ENCODE measurements around the gene MRPS6. TPM values are rescaled to one million over a fixed set of nuclear protein-coding genes. Genes with fewer than 3 reads are reported as not detected.

Gene MRPS6
- total RNA-seq, 1 donor from 2014 or later, result 129 TPM

DNA sequence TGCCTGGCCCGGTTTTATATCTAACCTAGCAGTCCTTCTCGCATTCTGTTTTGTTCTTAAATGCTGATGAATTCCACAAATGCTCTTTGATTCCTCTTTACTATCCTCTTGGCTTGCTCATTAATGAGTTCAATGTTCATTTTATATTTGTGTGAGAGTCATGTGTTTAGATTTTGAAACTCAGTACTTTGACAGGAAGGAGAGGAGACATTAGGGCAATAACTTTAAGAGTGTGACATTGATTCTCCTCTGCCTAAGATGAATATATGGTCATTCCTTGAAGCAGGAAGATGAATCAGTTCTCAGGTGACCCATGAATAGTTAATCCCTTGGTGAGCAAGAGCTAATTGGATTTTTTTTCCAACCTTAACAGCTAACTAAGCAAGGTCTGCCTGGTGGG lies 84.1 kb downstream of the MRPS6 start:
- H3K36me3 Mint-ChIP-seq, result peaks cover 42% of the 10 kb centered on the region
- peaks cover 25% of the 10 kb centered on the region for H3K9me3 Mint-ChIP-seq
- no peak for TF ChIP-seq CTCF (IDR thresholded peaks at IDR 0.05; ENCODE audit: unreplicated experiment)
- no peak overlapping the region for H3K27ac Mint-ChIP-seq
- H3K27me3 Mint-ChIP-seq (ENCODE audit: low read depth), result no peaks in the 10 kb centered on the region
- no peaks in the 10 kb centered on the region for H3K4me1 Mint-ChIP-seq
- no peak overlapping the region for H3K4me3 Mint-ChIP-seq
- DNase-seq (ENCODE audit: low spot score in 2 of 2, unreplicated experiment in 2 of 2), result no peak

GRCh38 chr21:34158866-34159835 lies 85.8 kb downstream of the MRPS6 start:
- Mint-ChIP-seq H3K27ac (no peak overlapping the region), H3K9me3 (peaks cover 34% of the 10 kb centered on the region), H3K4me1 (no peaks in the 10 kb centered on the region), H3K27me3 (ENCODE audit: low read depth) (no peaks in the 10 kb centered on the region), H3K36me3 (peaks cover 43% of the 10 kb centered on the region), H3K4me3 (no peak overlapping the region)
- TF ChIP-seq CTCF (IDR thresholded peaks at IDR 0.05; ENCODE audit: unreplicated experiment), result no peak
- no peak for DNase-seq (ENCODE audit: low spot score in 2 of 2, unreplicated experiment in 2 of 2)

DNA sequence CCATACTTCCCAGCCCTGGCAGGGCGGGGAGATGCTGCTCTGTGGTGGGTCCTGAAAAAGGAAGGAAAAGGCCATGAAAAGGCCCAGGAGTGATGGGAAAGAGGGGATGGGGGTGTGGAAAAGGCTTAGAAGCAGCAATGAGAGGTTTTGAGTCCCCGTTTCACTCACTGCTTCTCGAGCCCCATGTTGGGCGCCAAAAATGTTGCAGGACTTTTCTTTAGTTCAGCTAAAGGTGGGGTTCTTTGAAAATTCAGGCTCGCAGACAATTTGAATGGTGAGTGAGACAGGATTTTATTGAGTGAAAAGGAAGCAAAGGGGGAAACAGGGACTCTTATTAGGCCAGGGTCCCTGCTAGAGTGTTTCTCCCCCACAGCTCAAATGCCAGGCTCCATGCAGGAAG lies 93.1 kb downstream of the MRPS6 start:
- Mint-ChIP-seq H3K9me3 (peaks cover 68% of the 10 kb centered on the region), H3K4me3 (no peak overlapping the region), H3K4me1 (no peaks in the 10 kb centered on the region), H3K27ac (no peak overlapping the region), H3K27me3 (ENCODE audit: low read depth) (no peaks in the 10 kb centered on the region), H3K36me3 (peaks cover 78% of the 10 kb centered on the region)
- TF ChIP-seq CTCF (IDR thresholded peaks at IDR 0.05; ENCODE audit: unreplicated experiment), result no peak
- DNase-seq (ENCODE audit: low spot score in 2 of 2, unreplicated experiment in 2 of 2), result no peak

GRCh38 chr21:34170886-34171285 lies 97.5 kb downstream of the MRPS6 start:
- H3K36me3 Mint-ChIP-seq, result peaks cover 80% of the 10 kb centered on the region
- no peak overlapping the region for H3K27ac Mint-ChIP-seq
- H3K4me1 Mint-ChIP-seq, result no peaks in the 10 kb centered on the region
- no peaks in the 10 kb centered on the region for H3K27me3 Mint-ChIP-seq (ENCODE audit: low read depth)
- no peak for DNase-seq (ENCODE audit: low spot score in 2 of 2, unreplicated experiment in 2 of 2)
- H3K9me3 Mint-ChIP-seq, result peaks cover 76% of the 10 kb centered on the region
- TF ChIP-seq CTCF (IDR thresholded peaks at IDR 0.05; ENCODE audit: unreplicated experiment), result no peak
- H3K4me3 Mint-ChIP-seq, result no peak overlapping the region

DNA sequence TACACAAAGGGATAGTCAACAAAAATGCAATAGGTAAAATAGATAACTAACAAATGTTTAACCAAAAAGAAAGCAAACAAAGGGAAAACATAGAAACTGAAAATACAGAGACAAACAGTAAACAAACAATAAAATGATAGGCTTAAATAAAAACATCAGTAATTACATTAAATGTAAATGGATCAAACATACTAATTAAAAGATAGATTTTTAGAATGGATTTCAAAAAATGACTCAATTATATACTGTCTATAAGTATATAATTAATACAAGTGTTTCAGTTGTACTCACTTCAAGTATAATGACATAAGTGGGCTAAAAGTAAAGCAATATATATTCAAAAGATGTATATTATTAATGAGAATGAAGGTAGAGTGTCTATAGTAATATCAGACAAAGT lies 101.1 kb downstream of the MRPS6 start:
- no peak for TF ChIP-seq CTCF (IDR thresholded peaks at IDR 0.05; ENCODE audit: unreplicated experiment)
- peaks cover 49% of the 10 kb centered on the region for H3K36me3 Mint-ChIP-seq
- H3K9me3 Mint-ChIP-seq, result peaks cover 58% of the 10 kb centered on the region
- no peak for DNase-seq (ENCODE audit: low spot score in 2 of 2, unreplicated experiment in 2 of 2)
- no peak overlapping the region for H3K27ac Mint-ChIP-seq
- no peak overlapping the region for H3K4me3 Mint-ChIP-seq
- H3K4me1 Mint-ChIP-seq, result peaks cover 3% of the 10 kb centered on the region
- no peaks in the 10 kb centered on the region for H3K27me3 Mint-ChIP-seq (ENCODE audit: low read depth)
